Measurements from ENCODE around the gene NOP10. TPM values are rescaled to one million over a fixed set of nuclear protein-coding genes. Genes with fewer than 3 reads are reported as not detected.
"Not testable (repeated sequence)": the region's sequence is repeated elsewhere in the genome, so short reads cannot be mapped to it uniquely, and the experiment has no call there.

Gene NOP10
- total RNA-seq, 4 donors from 2014 or later = 62.6 to 164 (median 142) TPM

DNA sequence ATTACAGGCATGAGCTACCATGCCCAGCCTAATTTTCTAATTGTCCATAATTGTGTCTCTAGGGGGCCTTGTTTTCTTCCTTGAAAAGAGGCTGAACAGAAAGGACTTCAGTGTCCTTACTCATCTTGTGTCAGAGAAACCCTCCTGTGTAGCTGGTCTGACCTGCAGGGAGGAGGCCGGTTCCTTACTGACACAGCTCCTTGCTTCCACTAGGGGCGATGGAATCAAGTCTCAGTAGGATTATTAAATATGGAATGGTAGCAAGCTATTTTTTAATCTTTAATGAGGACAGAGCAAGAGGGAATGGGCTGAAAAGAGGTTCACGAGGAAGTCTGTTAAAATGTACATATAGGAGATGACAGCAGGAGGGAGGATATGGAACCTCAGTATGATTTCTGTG is 15.4 kb upstream of the NOP10 start:
- DNase-seq = no peak
- no peak for TF ChIP-seq POLR2A (IDR thresholded peaks at IDR 0.05)
- TF ChIP-seq, protein P1, sequence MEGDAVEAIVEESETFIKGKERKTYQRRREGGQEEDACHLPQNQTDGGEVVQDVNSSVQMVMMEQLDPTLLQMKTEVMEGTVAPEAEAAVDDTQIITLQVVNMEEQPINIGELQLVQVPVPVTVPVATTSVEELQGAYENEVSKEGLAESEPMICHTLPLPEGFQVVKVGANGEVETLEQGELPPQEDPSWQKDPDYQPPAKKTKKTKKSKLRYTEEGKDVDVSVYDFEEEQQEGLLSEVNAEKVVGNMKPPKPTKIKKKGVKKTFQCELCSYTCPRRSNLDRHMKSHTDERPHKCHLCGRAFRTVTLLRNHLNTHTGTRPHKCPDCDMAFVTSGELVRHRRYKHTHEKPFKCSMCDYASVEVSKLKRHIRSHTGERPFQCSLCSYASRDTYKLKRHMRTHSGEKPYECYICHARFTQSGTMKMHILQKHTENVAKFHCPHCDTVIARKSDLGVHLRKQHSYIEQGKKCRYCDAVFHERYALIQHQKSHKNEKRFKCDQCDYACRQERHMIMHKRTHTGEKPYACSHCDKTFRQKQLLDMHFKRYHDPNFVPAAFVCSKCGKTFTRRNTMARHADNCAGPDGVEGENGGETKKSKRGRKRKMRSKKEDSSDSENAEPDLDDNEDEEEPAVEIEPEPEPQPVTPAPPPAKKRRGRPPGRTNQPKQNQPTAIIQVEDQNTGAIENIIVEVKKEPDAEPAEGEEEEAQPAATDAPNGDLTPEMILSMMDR (IDR thresholded peaks at IDR 0.05) = no peak
- WGBS, 2 donors = 87 to 88% methylated on average over 3 of the region's 3 CpGs
- Histone ChIP-seq H3K4me3 (replicated peaks in 1 of 3) (no peak overlapping the region), H3K4me1 (no peaks in the 10 kb centered on the region), H3K36me3 (no peaks in the 10 kb centered on the region), H3K9me3 (no peaks in the 10 kb centered on the region), H3K27me3 (no peaks in the 10 kb centered on the region), H3K27ac (no peak overlapping the region)
- intact Hi-C loops (cut with DNase I) = no loop called here

DNA sequence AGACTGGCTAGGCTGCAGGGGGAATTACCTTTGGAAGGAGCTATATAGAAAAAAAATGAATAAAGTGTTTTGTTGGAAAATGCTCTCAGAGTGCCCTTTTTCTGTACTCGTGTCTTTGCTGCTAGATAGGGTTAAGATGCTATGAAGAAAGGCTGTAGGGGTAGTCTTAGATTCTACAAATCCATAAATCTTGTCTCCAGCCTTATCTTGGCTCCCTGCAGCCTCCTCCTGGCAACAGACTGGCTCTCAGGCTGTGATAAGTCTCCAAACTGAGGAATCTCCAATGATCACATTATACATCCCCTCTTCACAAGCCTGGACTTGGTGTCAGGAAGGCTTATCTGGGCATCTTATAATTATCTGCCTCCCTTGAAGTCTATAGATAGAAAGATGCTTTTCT is 14.7 kb upstream of the NOP10 start:
- Histone ChIP-seq H3K4me1 (no peaks in the 10 kb centered on the region), H3K27me3 (no peaks in the 10 kb centered on the region), H3K27ac (no peak overlapping the region), H3K9me3 (no peaks in the 10 kb centered on the region), H3K4me3 (replicated peaks in 1 of 3) (no peak overlapping the region), H3K36me3 (no peaks in the 10 kb centered on the region)
- no peak for DNase-seq
- 92 to 95% methylated on average over 1 of the region's 1 CpG for WGBS, 2 donors
- intact Hi-C loops (cut with DNase I) = no loop called here
- TF ChIP-seq POLR2A (IDR thresholded peaks at IDR 0.05) = no peak
- TF ChIP-seq, protein P1 (IDR thresholded peaks at IDR 0.05) = no peak

DNA sequence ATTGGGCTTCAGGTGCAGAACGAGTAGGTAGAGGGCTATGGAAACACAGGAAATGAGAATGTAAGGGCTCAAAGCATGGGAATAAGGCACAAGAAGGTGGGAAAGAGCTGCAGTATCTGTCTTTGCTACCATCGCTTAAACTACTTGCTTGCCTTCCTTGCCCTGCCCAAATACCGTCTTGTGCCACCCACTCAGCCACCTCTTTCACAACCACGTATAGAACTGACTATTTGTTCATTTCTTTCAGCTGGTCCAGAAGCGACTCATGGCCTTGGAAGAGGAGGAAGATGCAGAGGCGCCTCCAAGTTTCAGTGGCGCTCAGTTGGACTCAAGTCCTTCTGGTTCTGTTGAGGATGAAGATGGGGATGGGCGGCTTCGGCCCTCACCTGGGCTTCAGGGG is 12.3 kb upstream of the NOP10 start:
- Histone ChIP-seq H3K9me3 (no peaks in the 10 kb centered on the region), H3K36me3 (no peaks in the 10 kb centered on the region), H3K4me3 (replicated peaks in 1 of 3) (no peak overlapping the region), H3K27me3 (no peaks in the 10 kb centered on the region), H3K27ac (no peak overlapping the region), H3K4me1 (no peaks in the 10 kb centered on the region)
- 92 to 93% methylated on average over 9 of the region's 9 CpGs for WGBS, 2 donors
- TF ChIP-seq POLR2A (IDR thresholded peaks at IDR 0.05) = no peak
- TF ChIP-seq, protein P1 (IDR thresholded peaks at IDR 0.05) = no peak
- no peak for DNase-seq
- intact Hi-C loops (cut with DNase I) = no loop called here

DNA sequence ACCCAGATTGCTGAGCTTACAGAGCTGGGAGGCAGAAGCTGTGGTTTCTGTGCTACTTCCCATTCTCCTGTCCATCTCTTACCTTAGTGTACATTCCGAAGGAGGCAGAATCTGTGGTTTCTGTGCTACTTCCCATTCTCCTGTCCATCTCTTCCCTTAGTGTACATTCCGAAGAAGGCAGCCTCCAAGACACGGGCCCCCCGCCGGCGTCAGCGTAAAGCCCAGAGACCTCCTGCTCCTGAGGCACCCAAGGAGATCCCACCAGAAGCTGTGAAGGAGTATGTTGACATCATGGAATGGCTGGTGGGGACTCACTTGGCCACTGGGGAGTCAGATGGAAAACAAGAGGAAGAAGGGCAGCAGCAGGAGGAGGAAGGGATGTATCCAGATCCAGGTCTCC is 11.3 kb upstream of the NOP10 start:
- no peaks in the 10 kb centered on the region for H3K27me3 ChIP-seq
- no peak overlapping the region for H3K4me3 ChIP-seq (replicated peaks in 1 of 3)
- 93 to 95% methylated on average over 7 of the region's 7 CpGs for WGBS, 2 donors
- no peak overlapping the region for H3K27ac ChIP-seq
- TF ChIP-seq, protein P1 (IDR thresholded peaks at IDR 0.05) = no peak
- no peak for TF ChIP-seq POLR2A (IDR thresholded peaks at IDR 0.05)
- no peaks in the 10 kb centered on the region for H3K9me3 ChIP-seq
- no peaks in the 10 kb centered on the region for H3K36me3 ChIP-seq
- H3K4me1 ChIP-seq = no peaks in the 10 kb centered on the region
- intact Hi-C loops (cut with DNase I) = no loop called here
- DNase-seq = no peak

DNA sequence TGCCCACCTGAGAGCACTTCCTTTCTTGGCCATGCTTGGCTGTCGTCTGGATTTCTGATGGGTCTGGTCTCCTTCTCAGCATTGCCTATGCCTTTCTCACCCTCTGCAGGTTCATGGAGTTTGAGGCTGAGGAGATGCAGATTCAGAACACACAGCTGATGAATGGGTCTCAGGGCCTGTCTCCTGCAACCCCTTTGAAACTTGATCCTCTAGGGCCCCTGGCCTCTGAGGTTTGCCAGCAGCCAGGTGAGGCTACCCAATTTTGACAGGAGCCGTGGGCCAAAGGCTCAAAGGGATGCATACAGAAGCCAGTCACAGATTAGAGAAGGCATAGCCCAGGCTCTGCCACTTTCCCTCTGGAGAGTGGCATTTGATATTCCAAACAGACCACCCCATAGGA is 10.7 kb upstream of the NOP10 start:
- H3K4me3 ChIP-seq (replicated peaks in 1 of 3) = no peak overlapping the region
- TF ChIP-seq, protein P1 (IDR thresholded peaks at IDR 0.05) = no peak
- TF ChIP-seq POLR2A (IDR thresholded peaks at IDR 0.05) = no peak
- WGBS, 2 donors = 68 to 89% methylated on average over 2 of the region's 2 CpGs
- no peaks in the 10 kb centered on the region for H3K9me3 ChIP-seq
- intact Hi-C loops (cut with DNase I) = no loop called here
- H3K36me3 ChIP-seq = no peaks in the 10 kb centered on the region
- no peaks in the 10 kb centered on the region for H3K4me1 ChIP-seq
- DNase-seq = no peak
- H3K27me3 ChIP-seq = no peaks in the 10 kb centered on the region
- H3K27ac ChIP-seq = no peak overlapping the region

DNA sequence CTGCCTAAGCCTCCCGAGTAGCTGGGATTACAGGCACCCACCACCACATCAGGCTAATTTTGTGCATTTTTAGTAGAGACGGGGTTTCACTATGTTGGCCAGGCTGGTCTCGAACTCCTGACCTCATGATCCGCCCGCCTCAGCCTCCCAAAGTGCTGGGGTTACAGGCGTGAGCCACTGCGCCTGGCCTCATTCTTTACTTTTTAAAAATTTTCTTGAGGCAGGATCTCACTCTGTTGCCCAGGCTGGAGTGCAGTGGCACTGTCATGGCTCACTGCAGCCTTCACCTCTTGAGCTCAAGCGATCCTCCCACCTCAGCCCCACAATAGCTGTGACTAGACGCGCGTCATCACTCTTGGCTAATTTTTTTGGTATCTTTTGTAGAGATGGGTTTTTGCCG is 10.1 kb upstream of the NOP10 start:
- H3K27ac ChIP-seq; H3K27me3 ChIP-seq; H3K36me3 ChIP-seq; H3K9me3 ChIP-seq; H3K4me1 ChIP-seq; DNase-seq; intact Hi-C loops (cut with DNase I); H3K4me3 ChIP-seq (replicated peaks in 1 of 3): not testable (repeated sequence)
- 91 to 96% methylated on average over 12 of the region's 12 CpGs for WGBS, 2 donors
